Measurements from ENCODE around the gene ATG7.

DNA sequence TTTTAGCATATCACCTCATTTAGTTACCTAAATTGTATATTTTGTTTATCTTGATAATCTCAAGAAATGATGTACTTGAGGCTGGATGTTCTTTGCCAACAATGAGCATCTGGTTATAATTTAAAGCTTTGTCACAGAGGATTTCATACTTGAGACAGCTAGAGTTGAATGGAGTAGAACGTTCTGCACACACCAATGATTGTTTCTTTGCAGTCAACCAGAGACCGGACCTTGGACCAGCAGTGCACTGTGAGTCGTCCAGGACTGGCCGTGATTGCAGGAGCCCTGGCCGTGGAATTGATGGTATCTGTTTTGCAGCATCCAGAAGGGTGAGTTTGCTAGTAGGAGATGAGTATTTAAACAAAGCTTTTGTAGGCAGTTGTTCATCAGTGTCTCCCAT, 90.4 kb downstream of the ATG7 start:
- TF ChIP-seq, protein P1, sequence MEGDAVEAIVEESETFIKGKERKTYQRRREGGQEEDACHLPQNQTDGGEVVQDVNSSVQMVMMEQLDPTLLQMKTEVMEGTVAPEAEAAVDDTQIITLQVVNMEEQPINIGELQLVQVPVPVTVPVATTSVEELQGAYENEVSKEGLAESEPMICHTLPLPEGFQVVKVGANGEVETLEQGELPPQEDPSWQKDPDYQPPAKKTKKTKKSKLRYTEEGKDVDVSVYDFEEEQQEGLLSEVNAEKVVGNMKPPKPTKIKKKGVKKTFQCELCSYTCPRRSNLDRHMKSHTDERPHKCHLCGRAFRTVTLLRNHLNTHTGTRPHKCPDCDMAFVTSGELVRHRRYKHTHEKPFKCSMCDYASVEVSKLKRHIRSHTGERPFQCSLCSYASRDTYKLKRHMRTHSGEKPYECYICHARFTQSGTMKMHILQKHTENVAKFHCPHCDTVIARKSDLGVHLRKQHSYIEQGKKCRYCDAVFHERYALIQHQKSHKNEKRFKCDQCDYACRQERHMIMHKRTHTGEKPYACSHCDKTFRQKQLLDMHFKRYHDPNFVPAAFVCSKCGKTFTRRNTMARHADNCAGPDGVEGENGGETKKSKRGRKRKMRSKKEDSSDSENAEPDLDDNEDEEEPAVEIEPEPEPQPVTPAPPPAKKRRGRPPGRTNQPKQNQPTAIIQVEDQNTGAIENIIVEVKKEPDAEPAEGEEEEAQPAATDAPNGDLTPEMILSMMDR (IDR thresholded peaks at IDR 0.05) = no peak
- no peak for TF ChIP-seq EZH2 (IDR thresholded peaks at IDR 0.05)

All from neural progenitor cell (in vitro differentiated cells).